GM12872 (cell line): ENCODE results near the gene IL19.

Source experiments
- TF ChIP-seq, protein P1 (sequence below): IDR thresholded peaks from 3 replicates; pipeline ENCODE4 v1.5.1; 2011; ENCODE audit warnings: low read depth, mild to moderate bottlenecking, low read length, moderate library complexity; ENCODE audit not compliant: insufficient read depth

The IL19 gene

GRCh38 chr1:206742719-206743383 lies 27.7 kb upstream of the IL19 start:
- TF ChIP-seq, protein P1, sequence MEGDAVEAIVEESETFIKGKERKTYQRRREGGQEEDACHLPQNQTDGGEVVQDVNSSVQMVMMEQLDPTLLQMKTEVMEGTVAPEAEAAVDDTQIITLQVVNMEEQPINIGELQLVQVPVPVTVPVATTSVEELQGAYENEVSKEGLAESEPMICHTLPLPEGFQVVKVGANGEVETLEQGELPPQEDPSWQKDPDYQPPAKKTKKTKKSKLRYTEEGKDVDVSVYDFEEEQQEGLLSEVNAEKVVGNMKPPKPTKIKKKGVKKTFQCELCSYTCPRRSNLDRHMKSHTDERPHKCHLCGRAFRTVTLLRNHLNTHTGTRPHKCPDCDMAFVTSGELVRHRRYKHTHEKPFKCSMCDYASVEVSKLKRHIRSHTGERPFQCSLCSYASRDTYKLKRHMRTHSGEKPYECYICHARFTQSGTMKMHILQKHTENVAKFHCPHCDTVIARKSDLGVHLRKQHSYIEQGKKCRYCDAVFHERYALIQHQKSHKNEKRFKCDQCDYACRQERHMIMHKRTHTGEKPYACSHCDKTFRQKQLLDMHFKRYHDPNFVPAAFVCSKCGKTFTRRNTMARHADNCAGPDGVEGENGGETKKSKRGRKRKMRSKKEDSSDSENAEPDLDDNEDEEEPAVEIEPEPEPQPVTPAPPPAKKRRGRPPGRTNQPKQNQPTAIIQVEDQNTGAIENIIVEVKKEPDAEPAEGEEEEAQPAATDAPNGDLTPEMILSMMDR = no peak

DNA sequence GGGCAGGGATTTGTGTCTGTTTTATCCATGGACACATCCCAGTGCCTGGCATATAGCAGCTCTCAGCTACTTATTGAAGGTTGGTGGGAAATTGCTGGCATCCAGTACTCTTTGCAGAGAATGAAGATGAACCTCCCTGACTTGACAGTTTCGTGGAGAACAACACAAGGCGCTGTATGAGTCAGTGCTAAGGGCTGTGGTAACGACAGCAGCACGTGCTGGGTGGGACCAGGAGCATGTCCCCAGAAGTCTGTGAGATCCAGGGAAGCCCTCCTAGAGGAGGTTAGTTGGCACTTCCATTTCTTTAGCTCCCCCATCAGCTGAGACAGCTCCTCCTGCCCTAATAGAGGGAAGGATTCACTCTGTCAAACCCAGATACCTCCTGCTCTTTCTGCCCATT lies 25.9 kb upstream of the IL19 start:
- TF ChIP-seq, protein P1 = no peak

GRCh38 chr1:206745301-206745700 lies 25.3 kb upstream of the IL19 start:
- TF ChIP-seq, protein P1 = no peak

GRCh38 chr1:206748348-206749030 lies 22.1 kb upstream of the IL19 start:
- TF ChIP-seq, protein P1 = no peak

- TF ChIP-seq, protein P1 = no peak
These were observed 18.7 kb upstream of the IL19 start for GRCh38 chr1:206751891-206752290.

DNA sequence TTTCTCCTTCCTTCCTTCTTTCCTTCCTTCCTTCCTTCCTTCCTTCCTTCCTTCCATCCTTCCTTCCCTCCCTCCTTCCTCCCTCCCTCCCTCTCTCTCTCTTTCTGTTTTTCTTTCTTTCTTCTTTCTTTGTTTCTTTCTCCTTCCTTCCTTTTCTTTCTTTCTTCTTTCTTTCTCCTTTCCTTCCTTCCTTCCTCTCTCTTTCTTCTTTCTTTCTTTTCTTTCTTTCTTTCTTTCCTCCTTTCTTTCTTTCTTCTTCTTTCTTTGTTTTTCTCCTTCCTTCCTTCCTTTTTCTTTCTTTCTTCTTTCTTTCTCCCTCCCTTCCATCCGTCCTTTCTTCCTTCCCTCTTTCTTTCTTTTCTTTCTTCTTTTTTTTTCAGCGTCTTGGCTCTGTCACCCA lies 18.1 kb upstream of the IL19 start:
- TF ChIP-seq, protein P1 = no peak

DNA sequence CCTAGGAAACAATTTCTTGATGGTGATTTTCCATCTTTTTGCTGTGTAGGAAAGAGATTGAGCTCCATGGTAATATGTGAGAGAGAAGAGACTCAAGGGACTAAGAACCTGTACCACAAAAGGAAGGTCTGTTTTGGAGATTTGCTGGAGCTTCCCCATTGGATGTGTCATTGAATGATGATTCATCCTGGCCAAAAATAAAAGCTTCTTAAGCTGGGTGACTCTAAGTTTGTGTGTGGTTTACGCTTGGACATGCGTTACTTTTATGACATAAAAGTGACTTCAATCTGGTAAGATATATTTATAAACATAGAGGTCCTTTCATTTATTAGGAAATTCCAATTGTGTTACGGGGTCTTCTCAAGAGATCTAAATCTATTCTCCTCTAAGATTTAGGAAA lies 17.4 kb upstream of the IL19 start:
- TF ChIP-seq, protein P1 = no peak
